ENCODE results near the gene HOXC9. TPM values are rescaled to one million over a fixed set of nuclear protein-coding genes. Genes with fewer than 3 reads are reported as not detected.

HOXC9 gene
- total RNA-seq, 1 donor from 2014 or later = 1.2 TPM

DNA sequence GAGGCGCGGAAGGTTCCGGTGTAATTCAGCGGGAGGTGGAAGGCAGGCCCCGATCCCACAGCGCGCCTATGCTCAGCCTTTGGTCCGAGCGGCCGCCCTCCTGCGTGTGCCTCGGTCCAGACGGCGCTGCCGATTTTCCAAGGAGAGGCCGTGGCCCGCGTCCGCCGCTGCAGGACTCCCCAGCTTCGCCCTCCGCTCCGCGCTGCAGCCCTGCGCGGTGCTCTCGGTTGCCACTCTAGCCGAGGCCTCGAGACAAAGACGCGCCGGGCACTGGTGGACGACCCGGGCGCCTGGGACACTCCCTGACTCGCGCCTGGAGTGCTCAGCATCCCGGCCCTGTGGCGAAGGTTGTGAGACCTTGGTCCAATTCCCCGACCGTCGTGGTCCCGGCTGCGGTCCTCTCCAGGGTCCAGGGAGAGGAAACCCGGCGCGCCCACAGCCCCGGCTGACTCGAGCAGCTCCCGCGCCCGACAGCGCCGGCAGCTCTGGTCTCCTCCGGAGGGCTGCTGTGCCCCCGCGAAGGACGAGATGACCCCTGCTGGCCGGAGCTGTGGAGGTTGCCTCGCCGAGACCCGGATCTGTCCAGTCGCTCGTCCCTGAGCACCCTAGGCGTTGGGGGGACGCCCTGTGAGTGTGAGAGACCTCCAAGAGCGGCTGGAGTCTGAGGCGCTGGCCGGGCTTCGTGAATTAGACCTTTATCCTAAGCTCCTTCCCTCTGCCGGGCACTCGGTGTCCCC lies 38.8 kb upstream of the HOXC9 start:
- no peak overlapping the region for H3K27ac ChIP-seq
- intact Hi-C loops (cut with DNase I) = no loop called here
- DNase-seq (ENCODE audit: low spot score in 2 of 2) = no peak
- peaks cover 0 to 2% of the 10 kb centered on the region in 2 donors for H3K4me1 ChIP-seq
- H3K4me3 ChIP-seq = no peak overlapping the region
- H3K27me3 ChIP-seq = peaks cover 60% of the 10 kb centered on the region
- no peaks in the 10 kb centered on the region for H3K9me3 ChIP-seq
- no peaks in the 10 kb centered on the region for H3K36me3 ChIP-seq
- TF ChIP-seq, protein P1, sequence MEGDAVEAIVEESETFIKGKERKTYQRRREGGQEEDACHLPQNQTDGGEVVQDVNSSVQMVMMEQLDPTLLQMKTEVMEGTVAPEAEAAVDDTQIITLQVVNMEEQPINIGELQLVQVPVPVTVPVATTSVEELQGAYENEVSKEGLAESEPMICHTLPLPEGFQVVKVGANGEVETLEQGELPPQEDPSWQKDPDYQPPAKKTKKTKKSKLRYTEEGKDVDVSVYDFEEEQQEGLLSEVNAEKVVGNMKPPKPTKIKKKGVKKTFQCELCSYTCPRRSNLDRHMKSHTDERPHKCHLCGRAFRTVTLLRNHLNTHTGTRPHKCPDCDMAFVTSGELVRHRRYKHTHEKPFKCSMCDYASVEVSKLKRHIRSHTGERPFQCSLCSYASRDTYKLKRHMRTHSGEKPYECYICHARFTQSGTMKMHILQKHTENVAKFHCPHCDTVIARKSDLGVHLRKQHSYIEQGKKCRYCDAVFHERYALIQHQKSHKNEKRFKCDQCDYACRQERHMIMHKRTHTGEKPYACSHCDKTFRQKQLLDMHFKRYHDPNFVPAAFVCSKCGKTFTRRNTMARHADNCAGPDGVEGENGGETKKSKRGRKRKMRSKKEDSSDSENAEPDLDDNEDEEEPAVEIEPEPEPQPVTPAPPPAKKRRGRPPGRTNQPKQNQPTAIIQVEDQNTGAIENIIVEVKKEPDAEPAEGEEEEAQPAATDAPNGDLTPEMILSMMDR (IDR thresholded peaks at IDR 0.05) = no peak

DNA sequence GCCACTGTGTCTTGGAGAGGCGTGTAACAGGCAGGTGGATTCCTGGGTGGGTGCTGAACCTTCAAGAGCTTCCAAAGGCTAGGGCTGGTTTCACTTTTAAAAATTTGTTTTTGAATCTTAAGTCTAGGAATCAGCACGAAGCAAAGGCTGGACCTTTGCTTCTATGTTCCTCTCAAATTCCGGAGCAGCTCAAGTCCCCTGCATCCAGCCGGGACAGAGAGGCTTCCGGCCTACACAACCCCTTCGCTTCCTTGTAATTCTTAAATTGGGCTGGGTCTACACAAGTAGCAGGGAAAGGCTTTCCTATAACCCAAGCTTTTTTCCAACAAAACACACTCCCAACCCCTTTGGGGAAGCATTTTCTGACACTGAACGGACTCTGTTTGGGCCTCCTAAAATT lies 37.0 kb upstream of the HOXC9 start:
- no peak overlapping the region for H3K27ac ChIP-seq
- H3K9me3 ChIP-seq = no peaks in the 10 kb centered on the region
- H3K36me3 ChIP-seq = no peaks in the 10 kb centered on the region
- intact Hi-C loops (cut with DNase I) = no loop called here
- no peak overlapping the region for H3K4me3 ChIP-seq
- H3K4me1 ChIP-seq = peaks cover 0 to 2% of the 10 kb centered on the region in 2 donors
- no peak for DNase-seq (ENCODE audit: low spot score in 2 of 2)
- peaks cover 42% of the 10 kb centered on the region for H3K27me3 ChIP-seq
- TF ChIP-seq, protein P1 (IDR thresholded peaks at IDR 0.05) = no peak

DNA sequence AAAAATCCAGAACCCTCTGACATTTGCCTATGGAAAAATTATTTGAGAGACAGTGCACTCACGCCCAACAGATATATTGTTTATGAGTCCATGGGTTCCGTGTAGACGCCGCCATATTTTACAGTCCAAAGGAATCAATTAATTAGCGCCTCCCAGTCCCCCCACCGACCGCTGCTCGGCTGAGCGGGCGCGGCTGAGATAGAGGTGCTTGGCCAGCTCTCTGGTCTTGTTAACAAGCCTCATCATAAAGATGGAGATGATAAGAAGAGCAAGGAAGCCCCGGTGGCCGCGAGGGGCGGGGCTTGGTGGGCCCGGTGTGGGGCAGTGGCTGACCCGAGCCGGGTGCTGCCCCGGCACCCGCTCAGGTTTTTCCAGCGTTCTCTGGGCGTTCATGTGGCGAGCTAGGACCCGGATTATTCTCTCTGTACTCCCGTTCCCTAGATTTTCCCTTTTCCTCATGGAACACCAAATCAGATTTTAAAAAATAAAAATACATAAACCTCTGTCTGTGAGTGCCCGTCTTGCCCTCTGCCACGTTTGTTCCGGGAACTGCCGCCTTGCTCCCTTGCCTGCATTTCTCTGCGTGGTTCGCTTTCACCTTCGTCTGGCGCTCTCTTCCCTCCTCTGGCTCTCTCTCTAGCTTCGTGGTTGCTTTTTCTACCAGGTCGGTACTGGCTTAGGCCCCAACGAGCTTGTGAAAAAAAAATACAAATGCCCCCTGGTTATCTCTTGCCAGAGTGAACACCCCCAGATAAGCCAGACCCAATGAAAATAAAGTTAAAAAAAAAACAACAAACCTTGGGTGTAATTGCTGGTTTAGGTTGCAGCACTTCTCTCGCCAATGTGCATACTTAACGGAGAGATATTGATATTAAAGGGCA lies 36.3 kb upstream of the HOXC9 start:
- intact Hi-C loops (cut with DNase I) = no loop called here
- no peak overlapping the region for H3K4me3 ChIP-seq

DNA sequence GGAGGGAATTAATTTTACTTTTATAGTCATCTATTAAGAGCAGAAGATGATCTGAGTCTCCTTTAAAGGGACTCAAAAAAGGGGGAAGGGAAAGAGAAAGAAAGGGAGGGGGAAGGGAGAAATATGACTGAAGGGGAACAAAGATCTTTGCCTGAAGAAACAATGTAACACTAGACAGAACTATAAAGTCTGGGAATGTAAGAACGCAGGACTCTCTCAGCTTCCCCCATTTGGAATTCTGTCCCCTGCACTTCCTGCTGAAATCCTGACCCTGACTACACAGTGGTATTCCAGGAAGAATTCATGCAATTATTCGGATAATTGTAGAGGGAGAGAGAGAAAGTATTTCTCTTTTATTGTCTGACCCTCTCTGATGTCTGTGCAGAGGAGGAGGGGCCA lies 35.6 kb upstream of the HOXC9 start:
- Histone ChIP-seq H3K27ac (no peak overlapping the region), H3K9me3 (no peaks in the 10 kb centered on the region), H3K27me3 (peaks cover 36% of the 10 kb centered on the region), H3K36me3 (no peaks in the 10 kb centered on the region), H3K4me3 (no peak overlapping the region), H3K4me1 (peaks cover 0 to 2% of the 10 kb centered on the region in 2 donors)
- TF ChIP-seq, protein P1 (IDR thresholded peaks at IDR 0.05) = no peak
- intact Hi-C loops (cut with DNase I) = no loop called here
- no peak for DNase-seq (ENCODE audit: low spot score in 2 of 2)

More for the DNA sequence above, 36.3 kb upstream of the HOXC9 start:
- Histone ChIP-seq H3K4me1 (peaks cover 0 to 2% of the 10 kb centered on the region in 2 donors), H3K9me3 (no peaks in the 10 kb centered on the region), H3K36me3 (no peaks in the 10 kb centered on the region), H3K27me3 (peaks cover 39% of the 10 kb centered on the region), H3K27ac (no peak overlapping the region)
- TF ChIP-seq, protein P1 (IDR thresholded peaks at IDR 0.05) = no peak
- no peak for DNase-seq (ENCODE audit: low spot score in 2 of 2)

DNA sequence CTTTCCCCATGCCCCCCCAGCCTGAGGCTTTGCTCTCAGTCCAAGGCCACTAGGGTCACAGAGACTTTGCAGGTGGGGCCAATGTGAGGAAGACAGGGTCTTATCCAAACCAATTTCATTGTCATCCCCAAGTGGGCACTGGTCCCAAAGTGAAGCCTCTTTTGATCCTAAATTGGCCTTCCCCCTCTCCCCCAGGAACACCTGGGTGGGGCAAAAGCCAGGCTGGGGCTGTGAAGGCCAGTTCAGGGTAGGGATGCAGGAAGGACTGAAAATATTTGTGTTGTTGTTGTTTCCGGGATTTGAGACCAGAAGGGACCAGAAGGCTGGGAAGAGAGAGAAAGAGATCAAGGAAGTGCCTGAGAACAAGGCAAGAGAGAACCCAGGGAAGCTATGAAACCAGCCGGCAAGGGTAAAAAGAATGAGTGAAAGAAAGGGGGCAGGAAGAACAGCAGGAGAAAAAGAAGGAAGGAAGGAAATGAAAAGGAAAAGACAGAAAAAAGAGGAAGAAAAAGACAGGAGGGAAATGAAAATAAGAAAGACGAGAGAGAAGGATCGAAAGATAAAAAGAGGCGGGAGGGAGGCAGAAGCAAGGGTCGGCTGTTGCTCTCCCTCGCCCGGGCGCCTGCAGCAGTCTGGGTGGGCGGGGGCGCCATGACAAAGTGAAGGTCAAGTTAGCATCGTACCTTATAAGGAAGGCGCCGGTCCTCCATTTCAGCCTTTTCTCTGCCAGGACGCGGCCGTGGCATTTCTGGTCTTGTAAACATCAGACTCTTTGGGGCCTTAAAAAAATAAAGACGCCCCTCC lies 34.5 kb upstream of the HOXC9 start:
- H3K27me3 ChIP-seq = peaks cover 26% of the 10 kb centered on the region

More for the DNA sequence above, 34.5 kb upstream of the HOXC9 start:
- H3K9me3 ChIP-seq = no peaks in the 10 kb centered on the region
- H3K27ac ChIP-seq = no peak overlapping the region
- no peaks in the 10 kb centered on the region for H3K36me3 ChIP-seq
- no peak overlapping the region for H3K4me3 ChIP-seq
- TF ChIP-seq, protein P1 (IDR thresholded peaks at IDR 0.05) = no peak
- intact Hi-C loops (cut with DNase I) = no loop called here
- no peak for DNase-seq (ENCODE audit: low spot score in 2 of 2)
- peaks cover 0 to 2% of the 10 kb centered on the region in 2 donors for H3K4me1 ChIP-seq
